H9 (cell line): Measurements from ENCODE around the gene CLEC4G. TPM values are rescaled to one million over a fixed set of nuclear protein-coding genes. Genes with fewer than 3 reads are reported as not detected.

Experiments used
- DNase-seq: peaks from one replicate; pipeline ENCODE4 v3.0.0-alpha.2; 2017
- H2AFZ ChIP-seq: one replicate; pipeline ENCODE4 v1.6.1; 2013; ENCODE audit warnings: mild to moderate bottlenecking, low read length, control low read depth, moderate library complexity
- H2AK5ac ChIP-seq: 2 replicates; pipeline ENCODE4 v1.6.1; 2013; ENCODE audit warnings: low read length, control low read depth, mixed read lengths; ENCODE audit not compliant: insufficient read length
- H2BK120ac ChIP-seq: one replicate; pipeline ENCODE4 v1.6.1; 2013; ENCODE audit warnings: low read depth, mild to moderate bottlenecking, low read length, control low read depth, inconsistent platforms; ENCODE audit not compliant: poor library complexity, severe bottlenecking
- H2BK12ac ChIP-seq: 2 replicates; pipeline ENCODE4 v1.6.1; 2013; ENCODE audit warnings: low read length, control low read depth, mixed read lengths, low read depth; ENCODE audit not compliant: insufficient read length
- H2BK15ac ChIP-seq: 2 replicates; pipeline ENCODE4 v1.6.1; 2013; ENCODE audit warnings: low read depth, low read length, control low read depth
- H2BK20ac ChIP-seq: one replicate; pipeline ENCODE4 v1.6.1; 2013; ENCODE audit warnings: low read depth, mild to moderate bottlenecking, low read length, control low read depth, inconsistent platforms; ENCODE audit not compliant: poor library complexity, severe bottlenecking
- H2BK5ac ChIP-seq: 2 replicates; pipeline ENCODE4 v1.6.1; 2013; ENCODE audit warnings: low read length, control low read depth, mixed read lengths; ENCODE audit not compliant: insufficient read length
- H3K14ac ChIP-seq: 2 replicates; pipeline ENCODE4 v1.6.1; 2013; ENCODE audit warnings: low read length, control low read depth; ENCODE audit not compliant: insufficient read depth
- H3K18ac ChIP-seq: 2 replicates; pipeline ENCODE4 v1.6.1; 2013; ENCODE audit warnings: low read depth, mild to moderate bottlenecking, mixed read lengths, low read length, control low read depth; ENCODE audit not compliant: insufficient read length
- H3K23ac ChIP-seq: 2 replicates; pipeline ENCODE4 v1.6.1; 2013; ENCODE audit warnings: low read length, control low read depth, mixed read lengths, low read depth; ENCODE audit not compliant: insufficient read length
- H3K23me2 ChIP-seq: 2 replicates; pipeline ENCODE4 v1.6.1; 2013; ENCODE audit warnings: low read depth, mild to moderate bottlenecking, mixed read lengths, low read length, control low read depth; ENCODE audit not compliant: insufficient read length, poor library complexity, severe bottlenecking
- H3K27ac ChIP-seq: 2 replicates; pipeline ENCODE4 v1.5.1; 2013; ENCODE audit warnings: low read length, control low read depth, mixed read lengths, low read depth; ENCODE audit not compliant: insufficient read length
- H3K27me3 ChIP-seq: 2 replicates; pipeline ENCODE4 v1.6.1; 2013; ENCODE audit warnings: low read length, control low read depth, inconsistent platforms; ENCODE audit not compliant: insufficient read depth
- H3K4ac ChIP-seq: 2 replicates; pipeline ENCODE4 v1.6.1; 2013; ENCODE audit warnings: low read depth, mild to moderate bottlenecking, control low read depth, inconsistent platforms, low read length, moderate library complexity
- H3K4me1 ChIP-seq: 2 replicates; pipeline ENCODE4 v1.6.1; 2013; ENCODE audit warnings: low read length, control low read depth, inconsistent platforms; ENCODE audit not compliant: insufficient read depth
- H3K4me2 ChIP-seq: 2 replicates; pipeline ENCODE4 v1.6.1; 2013; ENCODE audit warnings: low read length, control low read depth, mixed read lengths; ENCODE audit not compliant: insufficient read length, insufficient read depth
- H3K56ac ChIP-seq: 2 replicates; pipeline ENCODE4 v1.6.1; 2013; ENCODE audit warnings: low read depth, mild to moderate bottlenecking, mixed read lengths, low read length, control low read depth; ENCODE audit not compliant: insufficient read length
- H3K79me1 ChIP-seq: 2 replicates; pipeline ENCODE4 v1.6.1; 2013; ENCODE audit warnings: low read depth, mild to moderate bottlenecking, moderate library complexity, low read length, control low read depth, inconsistent platforms; ENCODE audit not compliant: insufficient read depth, poor library complexity, severe bottlenecking
- H3K79me2 ChIP-seq: 2 replicates; pipeline ENCODE4 v1.6.1; 2013; ENCODE audit warnings: low read length, control low read depth, inconsistent platforms; ENCODE audit not compliant: insufficient read depth
- H3K9ac ChIP-seq: 2 replicates; pipeline ENCODE4 v1.6.1; 2013; ENCODE audit warnings: low read length, control low read depth, mixed read lengths; ENCODE audit not compliant: insufficient read length; ENCODE audit errors: extremely low read depth
- H3K9me3 ChIP-seq: one replicate; pipeline ENCODE4 v1.6.1; 2013; ENCODE audit warnings: low read depth, low read length, inconsistent platforms; ENCODE audit not compliant: control insufficient read depth
- H3T11ph ChIP-seq: one replicate; pipeline ENCODE4 v1.6.1; 2013; ENCODE audit warnings: mild to moderate bottlenecking, low read length, control low read depth, inconsistent platforms
- H4K20me1 ChIP-seq: one replicate; pipeline ENCODE4 v1.6.1; 2013; ENCODE audit not compliant: control insufficient read depth, insufficient read length, insufficient read depth
- H4K5ac ChIP-seq: 2 replicates; pipeline ENCODE4 v1.6.1; 2013; ENCODE audit warnings: low read depth, mild to moderate bottlenecking, mixed read lengths, low read length, control low read depth; ENCODE audit not compliant: insufficient read length
- H4K8ac ChIP-seq: replicated peaks from 2 replicates; pipeline ENCODE4 v1.6.1; 2013; ENCODE audit warnings: low read length, control low read depth, mixed read lengths, low read depth; ENCODE audit not compliant: insufficient read length
- H4K91ac ChIP-seq: 2 replicates; pipeline ENCODE4 v1.6.1; 2013; ENCODE audit warnings: low read depth, mild to moderate bottlenecking, moderate library complexity, mixed read lengths, low read length, control low read depth; ENCODE audit not compliant: insufficient read length
- H3K27ac Mint-ChIP-seq, 3 experiments: 2 replicates in 2 of 3; 3 replicates in 1 of 3; pipeline ENCODE4 v1.8.0; 2020 to 2021; ENCODE audit warnings: mixed read lengths in 3 of 3, mild to moderate bottlenecking in 1 of 3, moderate library complexity in 1 of 3
- H3K27me3 Mint-ChIP-seq: 2 replicates; pipeline ENCODE4 v1.8.0; 2021; ENCODE audit warnings: low read depth, mild to moderate bottlenecking, moderate library complexity, mixed read lengths
- H3K36me3 Mint-ChIP-seq, 3 experiments: 2 replicates in 2 of 3; 3 replicates in 1 of 3; pipeline ENCODE4 v1.8.0; 2020 to 2021; ENCODE audit warnings: low read depth in 3 of 3, mixed read lengths in 3 of 3; ENCODE audit not compliant: insufficient read depth in 1 of 3
- H3K4me1 Mint-ChIP-seq, 2 experiments: 2 replicates each; pipeline ENCODE4 v1.8.0; 2020; ENCODE audit warnings: mixed read lengths in 2 of 2
- H3K4me3 Mint-ChIP-seq, 2 experiments: 2 replicates in 1 of 2; 3 replicates in 1 of 2; pipeline ENCODE4 v1.8.0; 2020 to 2021; ENCODE audit warnings: mild to moderate bottlenecking in 2 of 2, mixed read lengths in 2 of 2, moderate library complexity in 1 of 2
- H3K9me3 Mint-ChIP-seq, 2 experiments: 2 replicates in 1 of 2; 3 replicates in 1 of 2; pipeline ENCODE4 v1.8.0; 2020; ENCODE audit warnings: mild to moderate bottlenecking in 2 of 2, mixed read lengths in 2 of 2, moderate library complexity in 1 of 2
- WGBS: extraction: QIAGEN DNeasy Blood & Tissue Kit; methylation state at CpG from one replicate; pipeline ENCODE4 v1.1.7; 2013; ENCODE audit warnings: missing lambda C conversion rate, low lambda C conversion rate, mixed read lengths; ENCODE audit not compliant: insufficient read length; ENCODE audit errors: extremely low coverage; 5-methylcytosine and 5-hydroxymethylcytosine counted together
- total RNA-seq: library from RNA; stranded (reverse); gene quantifications from 2 replicates; pipeline ENCODE4 v1.2.1, GENCODE V29; 2021
- TF ChIP-seq, protein P1 (sequence below): fragments of 200-600 bp; sonication (generic); conservative IDR thresholded peaks from 3 replicates; pipeline ENCODE4 v1.8.0; 2021; ENCODE audit warnings: antibody characterized with exemption, mild to moderate bottlenecking

CLEC4G gene
- total RNA-seq, 1 experiment from 2014 or later, result not detected

DNA sequence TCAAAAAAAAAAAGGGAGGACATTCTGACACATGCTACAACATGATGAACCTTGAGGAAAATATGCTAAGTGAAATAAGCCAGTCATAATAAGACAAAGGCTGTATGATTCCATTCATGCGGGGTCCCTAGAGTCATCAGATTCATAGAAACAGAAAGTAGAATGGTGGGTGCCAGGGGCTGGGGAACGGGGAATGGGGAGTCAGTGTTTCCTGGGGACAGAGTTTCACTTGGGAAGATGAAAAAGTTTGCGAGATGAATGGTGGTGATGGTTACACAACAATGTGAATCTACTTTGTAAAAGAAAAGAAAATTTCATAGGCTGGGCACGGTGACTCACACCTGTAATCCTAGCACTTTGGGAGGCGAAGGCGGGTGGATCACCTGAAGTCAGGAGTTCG lies 6.1 kb upstream of the CLEC4G start:
- Histone ChIP-seq H2BK20ac (no peak overlapping the region), H3K56ac (no peak overlapping the region), H3K79me2 (no peaks in the 10 kb centered on the region), H3K23me2 (no peaks in the 10 kb centered on the region), H3K4ac (no peak overlapping the region), H2AK5ac (no peak overlapping the region), H3K9ac (no peak overlapping the region), H2BK120ac (no peak overlapping the region), H2BK5ac (no peak overlapping the region), H2BK15ac (no peak overlapping the region), H4K5ac (no peak overlapping the region), H2BK12ac (no peak overlapping the region), H3K79me1 (no peaks in the 10 kb centered on the region), H3T11ph (no peak overlapping the region), H3K27me3 (no peaks in the 10 kb centered on the region), H3K27ac (no peak overlapping the region), H3K14ac (no peak overlapping the region), H4K20me1 (no peaks in the 10 kb centered on the region), H3K4me1 (no peaks in the 10 kb centered on the region; the same call in 1 of the 2 replicates), H4K8ac (no peak overlapping the region), H3K4me2 (no peak overlapping the region), H3K9me3 (no peaks in the 10 kb centered on the region), H2AFZ (no peak overlapping the region), H4K91ac (no peak overlapping the region), H3K23ac (no peak overlapping the region), H3K18ac (no peak overlapping the region)
- Mint-ChIP-seq H3K27ac (no peak overlapping the region), H3K4me3 (no peak overlapping the region), H3K9me3 (no peaks in the 10 kb centered on the region), H3K27me3 (peaks cover 79% of the 10 kb centered on the region), H3K4me1 (peaks cover 4% of the 10 kb centered on the region in 2 experiments), H3K36me3 (no peaks in the 10 kb centered on the region)
- TF ChIP-seq, protein P1, sequence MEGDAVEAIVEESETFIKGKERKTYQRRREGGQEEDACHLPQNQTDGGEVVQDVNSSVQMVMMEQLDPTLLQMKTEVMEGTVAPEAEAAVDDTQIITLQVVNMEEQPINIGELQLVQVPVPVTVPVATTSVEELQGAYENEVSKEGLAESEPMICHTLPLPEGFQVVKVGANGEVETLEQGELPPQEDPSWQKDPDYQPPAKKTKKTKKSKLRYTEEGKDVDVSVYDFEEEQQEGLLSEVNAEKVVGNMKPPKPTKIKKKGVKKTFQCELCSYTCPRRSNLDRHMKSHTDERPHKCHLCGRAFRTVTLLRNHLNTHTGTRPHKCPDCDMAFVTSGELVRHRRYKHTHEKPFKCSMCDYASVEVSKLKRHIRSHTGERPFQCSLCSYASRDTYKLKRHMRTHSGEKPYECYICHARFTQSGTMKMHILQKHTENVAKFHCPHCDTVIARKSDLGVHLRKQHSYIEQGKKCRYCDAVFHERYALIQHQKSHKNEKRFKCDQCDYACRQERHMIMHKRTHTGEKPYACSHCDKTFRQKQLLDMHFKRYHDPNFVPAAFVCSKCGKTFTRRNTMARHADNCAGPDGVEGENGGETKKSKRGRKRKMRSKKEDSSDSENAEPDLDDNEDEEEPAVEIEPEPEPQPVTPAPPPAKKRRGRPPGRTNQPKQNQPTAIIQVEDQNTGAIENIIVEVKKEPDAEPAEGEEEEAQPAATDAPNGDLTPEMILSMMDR, result no peak
- no CpG with 5 or more reads among the region's 7 CpGs for WGBS
- no peak for DNase-seq
